Prostate gland (tissue), 2 donors: ENCODE measurements around the gene AKNAD1. TPM values are rescaled to one million over a fixed set of nuclear protein-coding genes. Genes with fewer than 3 reads are reported as not detected.
A peak's percentile ranks its signal among the peaks of the same experiment; 100 is the strongest.

Experiments used
- DNase-seq: peaks from one replicate; pipeline ENCODE4 v3.0.0-alpha.2; 2019; ENCODE audit warnings: low spot score
- H3K27ac ChIP-seq, 2 donors: fragments of 200-600 bp; sonication (generic); 2 replicates each; pipeline ENCODE4 v1.5.1; 2017 to 2019
- H3K27me3 ChIP-seq: fragments of 200-600 bp; sonication (generic); replicated peaks from 2 replicates; pipeline ENCODE4 v1.5.1; 2019; ENCODE audit not compliant: insufficient read depth
- H3K36me3 ChIP-seq, 2 donors: fragments of 200-600 bp; sonication (generic); 1 replicate in 1 of 2; 2 replicates in 1 of 2; pipeline versions ENCODE4 v1.5.1 to v1.8.1; 2017 to 2019
- H3K4me1 ChIP-seq: fragments of 200-600 bp; sonication (generic); replicated peaks from 2 replicates; pipeline ENCODE4 v1.5.1; 2019
- H3K4me3 ChIP-seq, 2 donors: fragments of 200-600 bp; sonication (generic); 2 replicates each; pipeline ENCODE4 v1.5.1; 2017 to 2019
- H3K9me3 ChIP-seq: fragments of 200-600 bp; sonication (generic); 2 replicates; pipeline ENCODE4 v1.5.1; 2017
- POLR2A ChIP-seq: fragments of 450-650 bp; IDR thresholded peaks from one replicate; pipeline ENCODE4 v1.6.1; 2016; ENCODE audit warnings: antibody characterized with exemption, mild to moderate bottlenecking
- POLR2AphosphoS5 ChIP-seq: sonication (generic); formaldehyde crosslinking; IDR thresholded peaks from one replicate; pipeline ENCODE4 v1.6.1; 2017; ENCODE audit warnings: antibody characterized with exemption
- WGBS: methylation state at CpG from one replicate; pipeline ENCODE4 v1.1.5; 2018; 5-methylcytosine and 5-hydroxymethylcytosine counted together
- intact Hi-C: fragments of 100-400 bp; cut with DNase I; formaldehyde crosslinking; loops from one replicate; pipeline ENCODE4 v1.14.2; 2022
- total RNA-seq, 2 donors: library from RNA; depleted of rRNA; stranded (reverse); fragments of >200 nt; gene quantifications; one replicate each; pipeline ENCODE4 v1.1.0, GENCODE V29; 2016
- TF ChIP-seq, protein P1 (sequence below), 4 experiments: fragments of 200-600 bp in 2 of 4; fragments of 450-650 bp in 2 of 4; sonication (generic) in 2 of 4; IDR thresholded peaks; 1 replicate in 3 of 4; 2 replicates in 1 of 4; pipeline ENCODE4 v1.5.1; 2016 to 2019; ENCODE audit warnings: antibody characterized with exemption in 4 of 4, mild to moderate bottlenecking in 2 of 4, moderate library complexity in 2 of 4

AKNAD1 gene
- total RNA-seq, 2 donors from 2014 or later = 1.4 TPM; not detected in 1

DNA sequence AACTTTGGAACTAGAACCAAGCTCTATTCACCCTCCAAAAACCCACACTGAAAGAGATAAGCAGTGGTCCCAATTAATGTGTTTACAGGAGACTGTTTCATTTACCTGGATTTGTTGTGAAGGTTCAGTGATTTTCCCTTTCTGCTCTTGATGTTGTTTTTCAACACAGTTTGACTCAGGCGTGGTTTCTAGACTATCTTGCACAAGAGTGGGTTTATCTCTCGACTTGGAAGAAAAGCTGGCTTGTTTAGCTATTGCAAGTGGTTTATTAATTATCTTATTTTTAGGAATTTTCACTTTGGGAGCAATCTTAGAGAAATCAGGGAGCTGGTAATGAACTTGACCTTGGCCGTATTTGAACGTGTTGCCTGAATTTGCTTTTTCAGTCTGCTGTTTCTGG is 5.3 kb downstream of the AKNAD1 start:
- Histone ChIP-seq H3K27ac (no peak overlapping the region), H3K9me3 (no peaks in the 10 kb centered on the region), H3K4me3 (no peak overlapping the region), H3K27me3 (no peaks in the 10 kb centered on the region), H3K4me1 (no peaks in the 10 kb centered on the region), H3K36me3 (no peaks in the 10 kb centered on the region)
- TF ChIP-seq, protein P1, sequence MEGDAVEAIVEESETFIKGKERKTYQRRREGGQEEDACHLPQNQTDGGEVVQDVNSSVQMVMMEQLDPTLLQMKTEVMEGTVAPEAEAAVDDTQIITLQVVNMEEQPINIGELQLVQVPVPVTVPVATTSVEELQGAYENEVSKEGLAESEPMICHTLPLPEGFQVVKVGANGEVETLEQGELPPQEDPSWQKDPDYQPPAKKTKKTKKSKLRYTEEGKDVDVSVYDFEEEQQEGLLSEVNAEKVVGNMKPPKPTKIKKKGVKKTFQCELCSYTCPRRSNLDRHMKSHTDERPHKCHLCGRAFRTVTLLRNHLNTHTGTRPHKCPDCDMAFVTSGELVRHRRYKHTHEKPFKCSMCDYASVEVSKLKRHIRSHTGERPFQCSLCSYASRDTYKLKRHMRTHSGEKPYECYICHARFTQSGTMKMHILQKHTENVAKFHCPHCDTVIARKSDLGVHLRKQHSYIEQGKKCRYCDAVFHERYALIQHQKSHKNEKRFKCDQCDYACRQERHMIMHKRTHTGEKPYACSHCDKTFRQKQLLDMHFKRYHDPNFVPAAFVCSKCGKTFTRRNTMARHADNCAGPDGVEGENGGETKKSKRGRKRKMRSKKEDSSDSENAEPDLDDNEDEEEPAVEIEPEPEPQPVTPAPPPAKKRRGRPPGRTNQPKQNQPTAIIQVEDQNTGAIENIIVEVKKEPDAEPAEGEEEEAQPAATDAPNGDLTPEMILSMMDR (IDR thresholded peaks at IDR 0.05) = no peak
- TF ChIP-seq POLR2AphosphoS5 (no peak), POLR2A (no peak)
- intact Hi-C loops = no loop called here
- no peak for DNase-seq
- WGBS = 88% methylated on average over 4 of the region's 4 CpGs

DNA sequence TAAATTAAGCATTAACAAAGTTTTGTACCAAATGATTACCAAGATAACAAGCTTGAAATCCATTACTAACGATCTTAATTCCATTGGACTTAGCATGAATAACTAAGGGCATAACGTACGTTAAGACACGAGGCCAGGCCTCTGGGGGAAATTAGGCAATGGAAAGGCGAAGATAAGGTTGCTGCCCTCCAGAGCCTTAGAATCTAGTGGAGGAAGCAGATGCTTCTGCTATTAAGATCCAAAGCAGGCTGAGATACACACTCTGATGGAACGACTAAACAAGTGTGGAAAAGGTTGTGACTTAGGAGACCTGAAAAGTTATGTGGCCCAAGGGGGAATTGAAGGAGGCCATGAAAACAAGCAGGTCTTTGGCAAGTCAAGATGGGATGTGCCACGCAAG is 6.0 kb downstream of the AKNAD1 start:
- intact Hi-C loops = no loop called here

DNA sequence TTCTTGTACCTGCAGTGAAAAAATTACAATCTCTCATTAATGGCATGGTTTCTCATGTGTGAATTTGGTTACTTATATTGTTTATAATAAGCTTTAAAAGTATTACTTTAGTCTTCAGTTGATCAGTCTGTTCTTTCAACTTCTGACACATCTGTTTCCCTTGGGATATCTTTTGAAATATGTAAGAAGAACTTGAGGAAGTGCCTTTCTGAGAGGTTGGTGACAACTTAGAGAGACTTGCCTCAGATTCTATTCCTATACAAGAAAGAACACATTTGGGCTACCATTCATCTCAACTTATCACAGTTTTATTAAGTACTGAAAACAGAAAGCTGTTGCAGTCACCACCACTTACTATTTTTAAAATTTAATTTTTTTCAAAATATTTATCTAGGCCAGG is 8.1 kb downstream of the AKNAD1 start:
- intact Hi-C loops = no loop called here
- H3K27ac ChIP-seq = no peak overlapping the region
- TF ChIP-seq, protein P1 (IDR thresholded peaks at IDR 0.05) = no peak
- no peak for TF ChIP-seq POLR2A
- no peak for TF ChIP-seq POLR2AphosphoS5
- H3K36me3 ChIP-seq = no peaks in the 10 kb centered on the region
- H3K4me3 ChIP-seq = no peak overlapping the region
- H3K9me3 ChIP-seq = no peaks in the 10 kb centered on the region
- no peaks in the 10 kb centered on the region for H3K4me1 ChIP-seq
- no peaks in the 10 kb centered on the region for H3K27me3 ChIP-seq
- no peak for DNase-seq

More for the DNA sequence above, 6.0 kb downstream of the AKNAD1 start:
- no peak for TF ChIP-seq POLR2AphosphoS5
- TF ChIP-seq, protein P1 (IDR thresholded peaks at IDR 0.05) = no peak
- no peak for TF ChIP-seq POLR2A
- Histone ChIP-seq H3K36me3 (no peaks in the 10 kb centered on the region), H3K27me3 (no peaks in the 10 kb centered on the region), H3K4me3 (no peak overlapping the region), H3K27ac (no peak overlapping the region), H3K9me3 (no peaks in the 10 kb centered on the region), H3K4me1 (no peaks in the 10 kb centered on the region)
- no peak for DNase-seq
- WGBS = 92% methylated on average over 7 of the region's 7 CpGs

GRCh38 chr1:108847494-108847893 is 9.4 kb downstream of the AKNAD1 start:
- 95% methylated on average over 1 of the region's 1 CpG for WGBS
- DNase-seq = no peak
- Histone ChIP-seq H3K9me3 (no peaks in the 10 kb centered on the region), H3K36me3 (no peaks in the 10 kb centered on the region), H3K4me1 (no peaks in the 10 kb centered on the region), H3K27me3 (no peaks in the 10 kb centered on the region), H3K27ac (no peak overlapping the region), H3K4me3 (no peak overlapping the region)
- intact Hi-C loops = no loop called here
- no peak for TF ChIP-seq POLR2AphosphoS5
- TF ChIP-seq POLR2A = no peak
- TF ChIP-seq, protein P1 (IDR thresholded peaks at IDR 0.05) = no peak

DNA sequence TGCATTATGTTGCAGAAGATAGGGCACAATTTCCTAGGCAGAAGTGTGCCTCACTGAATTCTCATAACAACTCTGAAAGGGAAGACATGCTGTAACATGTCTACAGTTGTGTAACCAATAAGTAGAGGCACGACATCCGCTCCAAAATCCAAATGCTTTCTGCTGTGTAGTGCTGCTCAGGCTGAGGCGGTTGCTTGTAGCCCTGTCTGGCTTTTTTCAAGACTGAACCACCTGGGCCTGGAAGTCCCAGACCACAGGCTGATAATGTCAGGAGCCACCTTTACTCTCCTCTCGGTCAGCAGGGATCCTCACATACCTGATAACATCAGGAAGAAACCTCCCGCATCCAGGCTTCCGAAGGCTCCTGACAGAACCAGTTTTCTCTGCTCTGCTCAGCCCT is 10.9 kb downstream of the AKNAD1 start:
- Histone ChIP-seq H3K9me3 (no peaks in the 10 kb centered on the region), H3K27me3 (no peaks in the 10 kb centered on the region), H3K4me1 (no peaks in the 10 kb centered on the region), H3K4me3 (no peak overlapping the region), H3K36me3 (no peaks in the 10 kb centered on the region), H3K27ac (peak overlapping the region in 1 of 2 donors; percentile 18)
- intact Hi-C loops = no loop called here
- TF ChIP-seq POLR2A (no peak), POLR2AphosphoS5 (peak; percentile 48)
- TF ChIP-seq, protein P1 (IDR thresholded peaks at IDR 0.05) = no peak
- WGBS = 48% methylated on average over 6 of the region's 6 CpGs
- peak; percentile 26 for DNase-seq
